Measurements from ENCODE around the gene MTRF1. TPM values are rescaled to one million over a fixed set of nuclear protein-coding genes. Genes with fewer than 3 reads are reported as not detected.
"Not testable (repeated sequence)": the region's sequence is repeated elsewhere in the genome, so short reads cannot be mapped to it uniquely, and the experiment has no call there.

MTRF1 gene
- total and polyA plus RNA-seq, 11 donors, result 8.3 to 12.0 (median 10.1) TPM

GRCh38 chr13:41182231-41182630, 81.1 kb downstream of the MTRF1 start:
- ATAC-seq (no peak), DNase-seq (no peak)
- H3K27ac ChIP-seq, result no peak overlapping the region
- intact Hi-C loops (cut with DNase I), result no loop called here
- no peak overlapping the region for H3K4me3 ChIP-seq
- TF ChIP-seq POLR2A (IDR thresholded peaks at IDR 0.05), result no peak
- no peaks in the 10 kb centered on the region for H3K4me1 ChIP-seq
- H3K9me3 ChIP-seq, result no peaks in the 10 kb centered on the region
- no peaks in the 10 kb centered on the region for H3K27me3 ChIP-seq
- H3K36me3 ChIP-seq, result no peaks in the 10 kb centered on the region

GRCh38 chr13:41179593-41180250, 83.7 kb downstream of the MTRF1 start:
- WGBS, 4 donors, result 90 to 93% (median 92%) methylated on average over 4 of the region's 4 CpGs
- ATAC-seq (no peak), DNase-seq (no peak)
- H3K27me3 ChIP-seq, result no peaks in the 10 kb centered on the region
- H3K27ac ChIP-seq, result no peak overlapping the region
- intact Hi-C loops (cut with DNase I), result no loop called here
- no peaks in the 10 kb centered on the region for H3K4me1 ChIP-seq
- no peak overlapping the region for H3K4me3 ChIP-seq
- H3K9me3 ChIP-seq, result peaks cover 0 to 18% (median 7%) of the 10 kb centered on the region in 12 donors
- TF ChIP-seq POLR2A (IDR thresholded peaks at IDR 0.05) (no peak), CTCF (IDR thresholded peaks at IDR 0.05) (no peak)
- H3K36me3 ChIP-seq, result no peaks in the 10 kb centered on the region

DNA sequence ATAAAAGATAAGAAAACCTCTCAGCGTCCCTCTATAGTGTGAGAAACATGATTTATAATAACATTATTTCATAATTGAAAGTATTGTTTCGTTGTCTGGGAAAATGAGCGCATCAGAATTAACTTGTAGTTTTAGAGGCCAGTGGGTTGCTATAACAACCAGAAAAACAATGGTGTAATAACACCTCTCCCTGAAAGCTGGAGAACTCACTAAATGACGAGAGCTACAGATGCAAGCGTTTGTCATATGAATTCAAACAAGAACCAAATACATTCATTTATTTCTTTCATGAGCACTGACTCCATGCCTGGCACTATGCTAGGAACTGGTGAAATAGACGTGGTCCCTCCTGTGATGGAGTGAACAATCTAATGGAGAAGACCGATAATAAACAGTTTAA, 85.3 kb downstream of the MTRF1 start:
- ATAC-seq (no peak), DNase-seq (no peak)
- no peaks in the 10 kb centered on the region for H3K36me3 ChIP-seq
- H3K4me3 ChIP-seq, result no peak overlapping the region
- no peak overlapping the region for H3K27ac ChIP-seq
- no peaks in the 10 kb centered on the region for H3K4me1 ChIP-seq
- H3K27me3 ChIP-seq, result no peaks in the 10 kb centered on the region
- intact Hi-C loops (cut with DNase I), result no loop called here
- WGBS, 4 donors, result 80 to 87% (median 83%) methylated on average over 7 of the region's 7 CpGs
- peaks cover 0 to 23% (median 7%) of the 10 kb centered on the region in 12 donors for H3K9me3 ChIP-seq
- TF ChIP-seq POLR2A (IDR thresholded peaks at IDR 0.05) (no peak), CTCF (IDR thresholded peaks at IDR 0.05) (no peak)

GRCh38 chr13:41177616-41178015, 85.8 kb downstream of the MTRF1 start:
- no peak overlapping the region for H3K27ac ChIP-seq
- ATAC-seq, result no peak

GRCh38 chr13:41175576-41175975, 87.8 kb downstream of the MTRF1 start:
- H3K9me3 ChIP-seq, result peaks cover 0 to 23% (median 7%) of the 10 kb centered on the region in 12 donors
- ATAC-seq; DNase-seq; H3K36me3 ChIP-seq; H3K4me3 ChIP-seq; H3K27ac ChIP-seq; H3K4me1 ChIP-seq; intact Hi-C loops (cut with DNase I); H3K27me3 ChIP-seq: not testable (repeated sequence)
- WGBS, 4 donors, result 89 to 94% (median 91%) methylated on average over 8 of the region's 8 CpGs

More at GRCh38 chr13:41177616-41178015, 85.8 kb downstream of the MTRF1 start:
- DNase-seq, result no peak
- Histone ChIP-seq H3K4me3 (no peak overlapping the region), H3K27me3 (no peaks in the 10 kb centered on the region), H3K9me3 (peaks cover 0 to 23% (median 7%) of the 10 kb centered on the region in 12 donors), H3K4me1 (no peaks in the 10 kb centered on the region), H3K36me3 (no peaks in the 10 kb centered on the region)
- intact Hi-C loops (cut with DNase I), result no loop called here
- 33 to 38% (median 34%) methylated on average over 2 of the region's 2 CpGs for WGBS, 4 donors
- TF ChIP-seq CTCF (IDR thresholded peaks at IDR 0.05) (no peak), POLR2A (IDR thresholded peaks at IDR 0.05) (no peak)

Other genes with a start within 250 kb of the MTRF1 start
- gene ELF1, start 244.3 kb downstream of the MTRF1 start, total RNA-seq, result 10 to 100 TPM; 28.6 to 75.4 (median 35.3) TPM
- gene ELF1, start 244.3 kb downstream of the MTRF1 start, polyA plus RNA-seq, result 10 to 100 TPM in 1 of 2 donors, 1 to 10 TPM in 1; 7.7 to 19.4 TPM
- 10 to 100 TPM; 12.4 to 24.6 (median 20.6) TPM for gene WBP4, start 202.1 kb downstream of the MTRF1 start, total RNA-seq
- gene WBP4, start 202.1 kb downstream of the MTRF1 start, polyA plus RNA-seq, result 10 to 100 TPM; 19.5 to 29.9 TPM
- gene KBTBD6, start 130.8 kb downstream of the MTRF1 start, total RNA-seq, result 10 to 100 TPM in 2 of 9 donors, 1 to 10 TPM in 7; 6.1 to 11.9 (median 6.7) TPM
- 1 to 10 TPM; 3.3 to 3.4 TPM for gene KBTBD6, start 130.8 kb downstream of the MTRF1 start, polyA plus RNA-seq
- 1 to 10 TPM; 4.2 to 9.1 (median 6.0) TPM for gene KBTBD7, start 69.0 kb downstream of the MTRF1 start, total RNA-seq
- 1 to 10 TPM; 2.2 to 2.6 TPM for gene KBTBD7, start 69.0 kb downstream of the MTRF1 start, polyA plus RNA-seq
- gene NAA16, start 47.7 kb upstream of the MTRF1 start, total RNA-seq, result 10 to 100 TPM in 1 of 9 donors, 1 to 10 TPM in 8; 4.2 to 10.7 (median 7.7) TPM
- gene NAA16, start 47.7 kb upstream of the MTRF1 start, polyA plus RNA-seq, result 1 to 10 TPM; 3.6 to 6.2 TPM
- gene RGCC, start 194.0 kb upstream of the MTRF1 start, total RNA-seq, result 100 to 1,000 TPM in 2 of 9 donors, 10 to 100 TPM in 7; 22.9 to 228 (median 45.9) TPM
- gene RGCC, start 194.0 kb upstream of the MTRF1 start, polyA plus RNA-seq, result 10 to 100 TPM; 48.9 to 57.7 TPM

All from heart left ventricle (tissue), 16 donors.